Endodermal cell (in vitro differentiated cells): ENCODE results near the gene REG3A. TPM values are rescaled to one million over a fixed set of nuclear protein-coding genes. Genes with fewer than 3 reads are reported as not detected.

Experiments used
- DNase-seq: peaks from one replicate; pipeline ENCODE4 v3.0.0-alpha.2; 2017
- H3K27ac ChIP-seq: 2 replicates; pipeline ENCODE4 v1.5.1; 2013; ENCODE audit warnings: mild to moderate bottlenecking, low read depth, low read length, moderate library complexity
- H3K27me3 ChIP-seq: 2 replicates; pipeline ENCODE4 v1.6.1; 2013; ENCODE audit warnings: mild to moderate bottlenecking, low read length, moderate library complexity; ENCODE audit not compliant: insufficient read depth, control insufficient read depth, poor library complexity, severe bottlenecking
- H3K36me3 ChIP-seq: 2 replicates; pipeline ENCODE4 v1.7.0; 2013; ENCODE audit warnings: mild to moderate bottlenecking, low read length, moderate library complexity; ENCODE audit not compliant: control insufficient read depth, insufficient read depth
- H3K4me1 ChIP-seq: one replicate; pipeline ENCODE4 v1.7.0; 2013; ENCODE audit warnings: low read length; ENCODE audit not compliant: control insufficient read depth, insufficient read depth
- H3K4me3 ChIP-seq: 2 replicates; pipeline ENCODE4 v1.5.1; 2013; ENCODE audit warnings: mild to moderate bottlenecking, low read length, moderate library complexity
- H3K9ac ChIP-seq: 2 replicates; pipeline ENCODE4 v1.6.1; 2013; ENCODE audit warnings: mild to moderate bottlenecking, low read length, moderate library complexity; ENCODE audit not compliant: poor library complexity, severe bottlenecking; ENCODE audit errors: extremely low read depth
- H3K9me3 ChIP-seq: 2 replicates; pipeline ENCODE4 v1.6.1; 2013; ENCODE audit warnings: mild to moderate bottlenecking, low read length, moderate library complexity; ENCODE audit not compliant: control insufficient read depth
- H3K27ac Mint-ChIP-seq: 2 replicates; pipeline ENCODE4 v1.8.0; 2020; ENCODE audit warnings: mixed read lengths
- H3K27me3 Mint-ChIP-seq: 2 replicates; pipeline ENCODE4 v1.8.0; 2021; ENCODE audit warnings: mild to moderate bottlenecking, mixed read lengths; ENCODE audit not compliant: insufficient read depth
- H3K36me3 Mint-ChIP-seq: 2 replicates; pipeline ENCODE4 v1.8.0; 2020; ENCODE audit warnings: low read depth, mixed read lengths
- H3K4me1 Mint-ChIP-seq: 2 replicates; pipeline ENCODE4 v1.8.0; 2020; ENCODE audit warnings: mixed read lengths
- H3K4me3 Mint-ChIP-seq: 2 replicates; pipeline ENCODE4 v1.8.0; 2020; ENCODE audit warnings: mild to moderate bottlenecking, moderate library complexity, mixed read lengths
- H3K9me3 Mint-ChIP-seq: 2 replicates; pipeline ENCODE4 v1.8.0; 2020; ENCODE audit warnings: mild to moderate bottlenecking, mixed read lengths
- CTCF ChIP-seq: fragments of 200-600 bp; sonication (generic); conservative IDR thresholded peaks from 2 replicates; pipeline ENCODE4 v1.5.0; 2021; ENCODE audit warnings: antibody characterized with exemption, mild to moderate bottlenecking
- WGBS, 2 experiments: methylation state at CpG; one replicate each; pipeline versions ENCODE4 v1.1.5 to v1.1.7; 2013; ENCODE audit warnings: missing lambda C conversion rate in 2 of 2, mixed read lengths in 1 of 2; ENCODE audit not compliant: insufficient coverage in 1 of 2, insufficient read length in 1 of 2; 5-methylcytosine and 5-hydroxymethylcytosine counted together
- total RNA-seq, 2 donors: library from RNA; stranded (reverse); fragmentation: NEBNext Ultra II Directional in 1 of 2; extraction: Animal tissue kit (Norgen Biotek cat#: 25700) in 1 of 2; gene quantifications; 2 replicates in 1 of 2; 3 replicates in 1 of 2; pipeline ENCODE4 v1.2.1, GENCODE V29; 2021

REG3A gene
- total RNA-seq, 2 donors from 2014 or later = not detected

GRCh38 chr2:79116997-79117928 lies 42.3 kb downstream of the REG3A start:
- DNase-seq = no peak
- 98% methylated on average over 2 of the region's 2 CpGs; no CpG with 5 or more reads in 1 of the 2 experiments for WGBS, 2 experiments
- Histone ChIP-seq H3K4me3 (no peak overlapping the region), H3K36me3 (no peaks in the 10 kb centered on the region), H3K27me3 (peaks cover 5% of the 10 kb centered on the region), H3K9ac (no peak overlapping the region), H3K9me3 (no peaks in the 10 kb centered on the region), H3K4me1 (no peaks in the 10 kb centered on the region), H3K27ac (no peak overlapping the region)
- Mint-ChIP-seq H3K27me3 (peaks cover 5% of the 10 kb centered on the region), H3K27ac (no peak overlapping the region), H3K9me3 (peaks cover 3% of the 10 kb centered on the region), H3K4me1 (no peaks in the 10 kb centered on the region), H3K36me3 (no peaks in the 10 kb centered on the region), H3K4me3 (no peak overlapping the region)
- no peak for TF ChIP-seq CTCF

GRCh38 chr2:79114797-79115494 lies 44.6 kb downstream of the REG3A start:
- no peaks in the 10 kb centered on the region for H3K36me3 Mint-ChIP-seq
- H3K4me1 Mint-ChIP-seq = no peaks in the 10 kb centered on the region
- H3K9ac ChIP-seq = no peak overlapping the region
- peaks cover 5% of the 10 kb centered on the region for H3K9me3 Mint-ChIP-seq
- H3K9me3 ChIP-seq = no peaks in the 10 kb centered on the region
- TF ChIP-seq CTCF = no peak
- no peaks in the 10 kb centered on the region for H3K4me1 ChIP-seq
- no peaks in the 10 kb centered on the region for H3K27me3 ChIP-seq
- no peak overlapping the region for H3K4me3 ChIP-seq
- no peaks in the 10 kb centered on the region for H3K36me3 ChIP-seq
- no peak overlapping the region for H3K27ac ChIP-seq
- WGBS, 2 experiments = 86 to 90% methylated on average over 2 to 3 of the region's 3 CpGs
- no peak overlapping the region for H3K27ac Mint-ChIP-seq
- H3K4me3 Mint-ChIP-seq = no peak overlapping the region
- no peak for DNase-seq
- peaks cover 5% of the 10 kb centered on the region for H3K27me3 Mint-ChIP-seq

GRCh38 chr2:79112269-79112668 lies 47.3 kb downstream of the REG3A start:
- H3K9me3 ChIP-seq = no peaks in the 10 kb centered on the region
- H3K4me3 ChIP-seq = no peak overlapping the region
- no peak overlapping the region for H3K4me3 Mint-ChIP-seq
- no peak for DNase-seq
- H3K4me1 ChIP-seq = no peaks in the 10 kb centered on the region
- H3K27me3 Mint-ChIP-seq = peaks cover 6% of the 10 kb centered on the region
- H3K9me3 Mint-ChIP-seq = peaks cover 4% of the 10 kb centered on the region
- no peaks in the 10 kb centered on the region for H3K27me3 ChIP-seq
- H3K36me3 Mint-ChIP-seq = no peaks in the 10 kb centered on the region
- H3K4me1 Mint-ChIP-seq = no peaks in the 10 kb centered on the region
- H3K9ac ChIP-seq = no peak overlapping the region
- no peak overlapping the region for H3K27ac Mint-ChIP-seq
- TF ChIP-seq CTCF = no peak
- H3K36me3 ChIP-seq = no peaks in the 10 kb centered on the region
- WGBS, 2 experiments = 83 to 94% methylated on average over 3 of the region's 3 CpGs
- H3K27ac ChIP-seq = no peak overlapping the region

Other genes starting within 250 kb of the REG3A start
- gene REG3G, start 134.1 kb downstream of the REG3A start, total RNA-seq = not detected
- not detected for gene REG1B, start 71.8 kb downstream of the REG3A start, total RNA-seq
- not detected for gene REG1A, start 39.3 kb downstream of the REG3A start, total RNA-seq